RPMI7951 (cell line): Measurements from ENCODE around the gene ARL5C. TPM values are rescaled to one million over a fixed set of nuclear protein-coding genes. Genes with fewer than 3 reads are reported as not detected.

ENCODE experiments used
- DNase-seq: peaks from one replicate; pipeline ENCODE4 v3.0.0-alpha.2; 2012; ENCODE audit warnings: low read depth
- total RNA-seq: library from RNA; depleted of rRNA; stranded (reverse); fragments of >200 nt; shearing (Covaris generic); gene quantifications from 2 replicates; pipeline ENCODE4 v1.2.3, GENCODE V29; 2014; rRNA removed

Gene ARL5C
- total RNA-seq, 1 experiment from 2014 or later: not detected

DNA sequence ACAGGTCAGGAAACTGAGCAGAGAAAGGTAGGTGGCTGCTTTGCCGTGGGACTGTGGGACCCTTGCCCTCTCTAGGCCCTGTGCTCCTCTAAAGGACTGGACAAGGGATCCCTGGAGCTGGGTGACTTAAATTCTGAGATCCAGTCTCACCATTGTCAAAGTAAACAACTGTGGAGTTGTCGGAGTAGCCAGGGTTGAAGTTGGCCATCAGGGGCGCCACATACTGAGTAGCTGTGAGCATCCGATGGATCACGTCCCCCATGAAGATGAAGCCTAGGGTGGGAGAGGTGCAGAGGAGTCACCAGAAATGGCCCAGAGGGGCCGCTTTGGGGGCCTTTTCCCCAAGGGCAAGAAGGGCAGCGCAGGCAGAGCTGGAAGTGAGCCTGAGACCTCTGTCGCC lies 58.0 kb downstream of the ARL5C start:
- no peak for DNase-seq

DNA sequence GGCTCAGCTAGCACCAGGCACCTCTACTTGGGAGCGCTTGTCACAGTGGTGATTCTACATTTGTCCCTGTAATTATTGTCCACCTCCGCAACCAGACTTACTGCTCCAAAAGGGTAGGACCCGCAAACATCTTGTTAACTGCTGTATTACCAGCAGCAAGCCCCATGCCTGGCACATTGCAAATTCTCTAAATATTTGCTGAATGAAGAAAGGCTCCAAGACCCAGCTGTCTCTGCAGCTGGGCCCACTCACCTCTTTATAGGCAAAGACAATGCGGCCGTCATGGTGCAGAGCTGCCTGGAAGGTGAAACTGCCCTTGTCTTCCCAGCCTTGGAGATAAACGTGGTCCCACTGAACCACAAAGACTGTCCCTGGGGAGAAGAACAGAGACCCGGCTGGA lies 58.8 kb downstream of the ARL5C start:
- no peak for DNase-seq

Other genes with a start within 250 kb of the ARL5C start
- not detected in 2 replicates for gene FBXO47, start 198.8 kb downstream of the ARL5C start, total RNA-seq
- 1.4 and 4.2 TPM in 2 replicates for gene PLXDC1, start 14.5 kb downstream of the ARL5C start, total RNA-seq
- 1.9 and 3.4 TPM in 2 replicates for gene CACNB1, start 31.5 kb upstream of the ARL5C start, total RNA-seq
- 2,028 and 2,044 TPM in 2 replicates for gene RPL19, start 34.1 kb upstream of the ARL5C start, total RNA-seq
- 0.10 and 0.12 TPM in 2 replicates for gene STAC2, start 59.8 kb upstream of the ARL5C start, total RNA-seq
- gene FBXL20, start 235.5 kb upstream of the ARL5C start, total RNA-seq: 6.1 and 7.1 TPM in 2 replicates